Stomach (tissue), 9 donors: ENCODE results near the gene PTBP1. TPM values are rescaled to one million over a fixed set of nuclear protein-coding genes. Genes with fewer than 3 reads are reported as not detected.
A peak's percentile ranks its signal among the peaks of the same experiment; 100 is the strongest.

ENCODE experiments used
- DNase-seq, 2 donors: peaks; one replicate each; pipeline versions ENCODE4 v3.0.0 to v3.0.0-alpha.2; 2013 to 2019
- H3K27ac ChIP-seq, 5 donors: fragments of 200-600 bp in 4 of 5; sonication (generic) in 4 of 5; one replicate each; pipeline ENCODE4 v1.5.1; 2013 to 2019; ENCODE audit warnings: mild to moderate bottlenecking in 1 of 5, moderate library complexity in 1 of 5
- H3K27me3 ChIP-seq, 3 donors: fragments of 200-600 bp; sonication (generic); one replicate each; pipeline ENCODE4 v1.5.1; 2017 to 2019; ENCODE audit warnings: mixed run types in 1 of 3
- H3K36me3 ChIP-seq, 4 donors: fragments of 200-600 bp; sonication (generic); 1 replicate in 3 of 4; 2 replicates in 1 of 4; pipeline ENCODE4 v1.5.1; 2016 to 2019
- H3K4me1 ChIP-seq, 4 donors: fragments of 200-600 bp; sonication (generic); one replicate each; pipeline ENCODE4 v1.5.1; 2016 to 2019
- H3K4me3 ChIP-seq, 4 donors: fragments of 200-600 bp; sonication (generic) in 3 of 4; one replicate each; pipeline ENCODE4 v1.5.1; 2016 to 2019; ENCODE audit warnings: mild to moderate bottlenecking in 1 of 4
- H3K9me3 ChIP-seq, 4 donors: fragments of 200-600 bp; sonication (generic); one replicate each; pipeline ENCODE4 v1.5.1; 2016 to 2019
- CTCF ChIP-seq, 7 experiments: fragments of 450-650 bp in 4 of 7; fragments of 200-600 bp in 3 of 7; sonication (generic) in 3 of 7; IDR thresholded peaks; one replicate each; pipeline ENCODE4 v1.5.1; 2016 to 2019; ENCODE audit warnings: antibody characterized with exemption in 7 of 7, control low read depth in 2 of 7, mild to moderate bottlenecking in 1 of 7
- EP300 ChIP-seq: sonication (generic); formaldehyde crosslinking; IDR thresholded peaks from one replicate; pipeline ENCODE4 v1.6.1; 2017; ENCODE audit warnings: antibody characterized with exemption
- POLR2A ChIP-seq, 4 donors: fragments of 450-650 bp; IDR thresholded peaks; one replicate each; pipeline ENCODE4 v1.6.1; 2016; ENCODE audit warnings: antibody characterized with exemption in 4 of 4, control low read depth in 2 of 4, mild to moderate bottlenecking in 1 of 4, moderate library complexity in 1 of 4
- POLR2AphosphoS5 ChIP-seq, 3 donors: sonication (generic); formaldehyde crosslinking; IDR thresholded peaks; one replicate each; pipeline ENCODE4 v1.6.1; 2016; ENCODE audit warnings: antibody characterized with exemption in 3 of 3
- WGBS, 5 donors: extraction: QIAGEN DNeasy Blood & Tissue Kit in 3 of 5; methylation state at CpG; one replicate each; pipeline versions ENCODE4 v1.1.5 to v1.1.7; 2013 to 2018; 5-methylcytosine and 5-hydroxymethylcytosine counted together
- intact Hi-C: fragments of 100-400 bp; cut with DNase I; formaldehyde crosslinking; loops from one replicate; pipeline ENCODE4 v1.15.1; 2023; ENCODE audit warnings: low total_unique reads
- polyA plus RNA-seq, 3 donors: library from polyadenylated mRNA; stranded (reverse); fragments of 200-250 nt; gene quantifications; one replicate each; pipeline ENCODE4 v1.2.3, GENCODE V29; 2013
- total RNA-seq, 5 donors: library from RNA; depleted of rRNA; stranded (reverse); fragments of >200 nt; gene quantifications; one replicate each; pipeline versions ENCODE4 v1.1.0 to v1.2.3, GENCODE V29; 2014 to 2016
- donor health status: healthy with polysubstance abuse.
- donor health status: Bipolar disorder and iron deficiency.
- donor health status: healthy.

The PTBP1 gene
- total and polyA plus RNA-seq, 8 donors = 74.8 to 539 (median 119) TPM

- H3K4me1 ChIP-seq = peaks cover 11 to 40% (median 20%) of the 10 kb centered on the region in 4 donors
- TF ChIP-seq POLR2AphosphoS5 (IDR thresholded peaks at IDR 0.05) (no peak), POLR2A (IDR thresholded peaks at IDR 0.05) (no peak), CTCF (IDR thresholded peaks at IDR 0.05) (no peak), EP300 (no peak)
- no peaks in the 10 kb centered on the region for H3K27me3 ChIP-seq
- H3K4me3 ChIP-seq = no peak overlapping the region
- H3K36me3 ChIP-seq = no peaks in the 10 kb centered on the region
- H3K9me3 ChIP-seq = no peaks in the 10 kb centered on the region
- DNase-seq = no peak
- WGBS, 5 donors = 84 to 94% (median 91%) methylated on average over 6 to 16 of the region's 16 CpGs
- no peak overlapping the region for H3K27ac ChIP-seq
- intact Hi-C loops = no loop called here
These were observed 9.7 kb upstream of the PTBP1 start for GRCh38 chr19:787536-787935.

GRCh38 chr19:788686-788982, 8.6 kb upstream of the PTBP1 start:
- H3K27ac ChIP-seq = peak overlapping the region; percentile 41 to 71 (median 62)
- no peaks in the 10 kb centered on the region for H3K36me3 ChIP-seq
- WGBS, 5 donors = 59 to 81% (median 76%) methylated on average over 6 to 11 of the region's 11 CpGs
- intact Hi-C loops = no loop called here
- peaks cover under 1 to 29% (median 12%) of the 10 kb centered on the region in 4 donors for H3K4me1 ChIP-seq
- TF ChIP-seq EP300 (no peak), POLR2A (IDR thresholded peaks at IDR 0.05) (no peak), POLR2AphosphoS5 (IDR thresholded peaks at IDR 0.05) (no peak), CTCF (IDR thresholded peaks at IDR 0.05) (no peak)
- no peak for DNase-seq
- no peak overlapping the region for H3K4me3 ChIP-seq
- H3K27me3 ChIP-seq = no peaks in the 10 kb centered on the region
- no peaks in the 10 kb centered on the region for H3K9me3 ChIP-seq

- no peaks in the 10 kb centered on the region for H3K27me3 ChIP-seq
- peak overlapping the region; percentile 41 to 71 (median 62) for H3K27ac ChIP-seq
- intact Hi-C loops = no loop called here
- no peaks in the 10 kb centered on the region for H3K36me3 ChIP-seq
- H3K4me3 ChIP-seq = no peak overlapping the region
- TF ChIP-seq POLR2AphosphoS5 (IDR thresholded peaks at IDR 0.05) (no peak), POLR2A (IDR thresholded peaks at IDR 0.05) (no peak), CTCF (IDR thresholded peaks at IDR 0.05) (no peak), EP300 (no peak)
- WGBS, 5 donors = 47 to 73% (median 60%) methylated on average over 27 to 33 of the region's 33 CpGs
- peaks cover 0 to 24% (median 11%) of the 10 kb centered on the region in 4 donors for H3K4me1 ChIP-seq
- H3K9me3 ChIP-seq = no peaks in the 10 kb centered on the region
- no peak for DNase-seq
These were observed 8.1 kb upstream of the PTBP1 start for GRCh38 chr19:788983-789700.

GRCh38 chr19:789701-790060, 7.6 kb upstream of the PTBP1 start:
- WGBS, 5 donors = 67 to 83% (median 76%) methylated on average over 9 of the region's 9 CpGs
- H3K27ac ChIP-seq = peak overlapping the region; percentile 22 to 71 (median 62)
- no peaks in the 10 kb centered on the region for H3K36me3 ChIP-seq
- TF ChIP-seq POLR2A (IDR thresholded peaks at IDR 0.05) (no peak), CTCF (IDR thresholded peaks at IDR 0.05) (no peak), POLR2AphosphoS5 (IDR thresholded peaks at IDR 0.05) (no peak), EP300 (no peak)
- intact Hi-C loops = no loop called here
- H3K4me1 ChIP-seq = peaks cover 0 to 20% (median 8%) of the 10 kb centered on the region in 4 donors
- H3K27me3 ChIP-seq = no peaks in the 10 kb centered on the region
- no peaks in the 10 kb centered on the region for H3K9me3 ChIP-seq
- no peak for DNase-seq
- no peak overlapping the region for H3K4me3 ChIP-seq
